NCI-H1048 (cell line): ENCODE measurements around the gene MIPOL1.
"Not testable (repeated sequence)": the region's sequence is repeated elsewhere in the genome, so short reads cannot be mapped to it uniquely, and the experiment has no call there.

Source experiments
- DNase-seq: peaks from one replicate; lab custom pipeline; 2025; lab: John Stamatoyannopoulos, UW

The MIPOL1 gene, protein sequence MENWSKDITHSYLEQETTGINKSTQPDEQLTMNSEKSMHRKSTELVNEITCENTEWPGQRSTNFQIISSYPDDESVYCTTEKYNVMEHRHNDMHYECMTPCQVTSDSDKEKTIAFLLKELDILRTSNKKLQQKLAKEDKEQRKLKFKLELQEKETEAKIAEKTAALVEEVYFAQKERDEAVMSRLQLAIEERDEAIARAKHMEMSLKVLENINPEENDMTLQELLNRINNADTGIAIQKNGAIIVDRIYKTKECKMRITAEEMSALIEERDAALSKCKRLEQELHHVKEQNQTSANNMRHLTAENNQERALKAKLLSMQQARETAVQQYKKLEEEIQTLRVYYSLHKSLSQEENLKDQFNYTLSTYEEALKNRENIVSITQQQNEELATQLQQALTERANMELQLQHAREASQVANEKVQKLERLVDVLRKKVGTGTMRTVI

DNA sequence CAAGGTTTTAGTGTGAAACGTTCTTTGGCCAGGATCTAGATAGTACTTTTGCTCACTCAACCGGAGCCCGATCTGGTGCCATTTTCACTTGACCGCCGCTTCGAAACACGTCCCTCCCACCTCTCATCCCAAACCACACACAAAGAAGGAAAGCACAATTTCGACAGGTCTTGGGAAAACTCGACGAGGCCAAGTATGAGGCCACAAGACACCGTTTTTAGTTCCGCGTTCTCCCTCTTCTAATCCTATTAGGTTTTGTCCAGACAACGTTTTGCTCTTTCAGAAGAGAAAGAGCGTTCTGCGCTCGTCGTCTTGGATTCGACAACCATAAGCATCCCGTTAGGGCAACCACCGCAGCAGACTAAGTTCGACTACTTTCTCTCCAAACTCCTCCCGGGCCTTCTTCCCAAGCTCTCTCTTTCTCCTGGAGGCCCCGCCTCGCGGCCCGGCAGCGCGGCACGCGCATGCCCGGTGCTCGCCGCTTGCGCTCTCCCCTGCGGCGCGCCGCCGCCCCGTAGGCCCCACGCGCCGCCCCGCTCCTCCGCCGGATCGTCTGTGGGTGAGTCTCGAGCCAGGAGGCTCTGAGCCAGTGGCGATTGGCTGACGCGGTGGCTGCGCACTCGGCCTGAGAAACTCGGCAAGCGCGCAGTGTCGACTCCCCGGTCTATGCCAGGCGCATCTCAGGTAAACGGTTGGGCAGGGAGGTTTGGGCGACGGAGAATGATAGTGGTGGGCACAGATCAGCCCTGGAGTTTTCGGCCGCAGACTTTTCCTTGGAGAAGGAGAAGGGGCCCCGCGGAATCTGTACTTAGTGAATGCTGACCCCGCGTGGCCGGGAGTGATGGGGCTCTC, at the start of gene MIPOL1:
MIPOL1 (plus strand) TSS at position 517 of the 852 bp plus-strand sequence. CDS start 49,952 bp downstream, outside the sequence.
- DNase-seq = peak; percentile 57

DNA sequence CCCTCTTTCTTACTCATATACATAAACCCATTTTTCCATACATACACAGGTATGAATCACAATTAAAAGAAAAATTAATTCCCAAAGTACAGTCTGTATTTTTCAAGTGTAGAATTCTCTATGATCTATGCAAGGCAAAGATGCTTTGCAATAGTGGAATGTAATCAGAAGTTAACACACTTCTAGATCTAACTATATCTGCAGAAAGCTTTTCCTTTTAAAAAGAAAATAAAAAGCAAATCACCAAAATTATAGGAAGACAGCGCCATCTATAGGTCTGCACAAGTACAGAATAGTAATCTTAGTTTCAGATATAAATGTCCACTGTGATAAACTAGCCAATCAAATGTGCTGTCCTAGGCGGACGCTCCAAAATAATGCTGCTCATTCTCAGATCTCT, 47.3 kb upstream of the MIPOL1 start:
- DNase-seq = peak; percentile 37

DNA sequence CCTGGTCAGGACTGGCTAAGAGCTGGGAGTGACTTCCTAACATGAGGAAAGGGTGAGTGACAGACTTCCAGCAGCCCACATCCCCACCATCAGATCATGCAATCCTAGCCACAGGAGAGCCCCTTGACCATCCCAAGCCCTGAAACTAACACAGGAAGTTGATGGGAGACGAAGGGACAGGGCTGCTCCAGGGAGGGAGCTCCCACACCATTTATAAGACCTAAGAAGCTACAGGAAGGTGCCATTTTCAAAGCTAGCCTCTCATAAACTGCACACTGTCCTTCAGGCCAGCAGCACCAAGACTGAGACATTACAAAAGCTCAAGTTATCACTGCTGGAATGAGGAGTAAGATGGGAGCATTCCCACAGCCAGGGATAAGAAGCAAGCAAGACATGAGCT, 44.7 kb upstream of the MIPOL1 start:
- no peak for DNase-seq

DNA sequence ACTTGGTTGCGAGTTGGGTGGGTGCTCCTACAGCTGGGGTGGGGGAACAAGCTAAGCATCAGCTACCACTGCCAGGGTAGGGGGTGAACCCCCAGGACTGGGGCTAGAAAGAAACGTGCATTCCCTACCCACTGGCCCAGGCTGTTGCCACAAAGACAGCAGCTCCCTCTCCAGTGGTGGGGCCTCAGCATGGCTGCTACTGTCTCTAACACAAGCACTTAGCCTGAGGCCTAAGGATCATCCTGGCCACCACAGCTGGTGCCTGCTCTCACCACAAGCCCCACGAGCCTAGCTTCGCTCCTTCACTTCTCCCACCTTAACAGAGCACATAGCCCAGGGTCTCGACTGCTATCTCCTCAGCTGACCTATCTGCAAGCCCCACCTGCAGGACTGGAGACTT, 44.3 kb upstream of the MIPOL1 start:
- DNase-seq = no peak

DNA sequence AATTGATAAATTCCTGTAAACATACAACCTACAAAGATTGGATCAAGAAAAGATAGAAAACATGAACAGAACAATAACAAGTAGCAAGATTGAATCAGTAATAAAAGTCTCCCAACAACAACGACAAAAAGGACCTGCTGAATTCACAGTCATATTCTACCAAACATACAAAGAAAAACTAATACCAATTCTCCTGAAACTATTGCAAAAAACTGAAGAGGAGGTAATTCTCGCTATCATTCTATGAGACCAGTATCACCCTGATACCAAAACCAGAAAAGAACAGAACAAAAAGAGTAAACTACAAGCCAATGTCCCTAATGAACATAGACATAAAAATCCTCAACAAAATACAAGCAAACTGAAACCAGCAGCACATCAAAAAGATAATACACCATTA, 39.8 kb upstream of the MIPOL1 start:
- no peak for DNase-seq

DNA sequence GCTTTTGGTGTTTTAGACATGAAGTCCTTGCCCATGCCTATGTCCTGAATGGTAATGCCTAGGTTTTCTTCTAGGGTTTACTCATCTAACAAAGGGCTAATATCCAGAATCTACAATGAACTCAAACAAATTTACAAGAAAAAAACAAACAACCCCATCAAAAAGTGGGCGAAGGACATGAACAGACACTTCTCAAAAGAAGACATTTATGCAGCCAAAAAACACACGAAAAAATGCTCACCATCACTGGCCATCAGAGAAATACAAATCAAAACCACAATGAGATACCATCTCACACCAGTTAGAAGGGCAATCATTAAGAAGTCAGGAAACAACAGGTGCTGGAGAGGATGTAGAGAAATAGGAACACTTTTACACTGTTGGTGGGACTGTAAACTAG, 35.4 kb upstream of the MIPOL1 start:
- not testable (repeated sequence) for DNase-seq

DNA sequence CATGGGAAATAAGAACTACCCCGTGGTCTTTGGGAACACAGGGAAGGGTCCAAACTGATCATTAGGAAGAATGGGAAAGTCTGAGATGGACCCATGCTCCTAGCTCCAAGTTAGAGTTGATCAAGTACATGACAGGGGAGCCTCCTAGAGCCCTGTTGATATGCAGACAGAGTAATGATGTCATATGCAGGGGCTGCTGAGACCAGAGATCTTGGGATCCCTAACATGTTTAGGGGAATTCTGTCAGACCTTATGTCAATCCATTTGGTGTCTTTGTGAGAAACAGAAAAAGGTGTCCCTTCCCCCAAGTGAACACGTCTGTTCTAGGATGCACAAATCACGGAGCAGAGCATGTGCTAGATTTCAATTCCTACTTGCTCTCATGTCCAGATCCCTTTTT, 31.9 kb upstream of the MIPOL1 start:
- DNase-seq = no peak

DNA sequence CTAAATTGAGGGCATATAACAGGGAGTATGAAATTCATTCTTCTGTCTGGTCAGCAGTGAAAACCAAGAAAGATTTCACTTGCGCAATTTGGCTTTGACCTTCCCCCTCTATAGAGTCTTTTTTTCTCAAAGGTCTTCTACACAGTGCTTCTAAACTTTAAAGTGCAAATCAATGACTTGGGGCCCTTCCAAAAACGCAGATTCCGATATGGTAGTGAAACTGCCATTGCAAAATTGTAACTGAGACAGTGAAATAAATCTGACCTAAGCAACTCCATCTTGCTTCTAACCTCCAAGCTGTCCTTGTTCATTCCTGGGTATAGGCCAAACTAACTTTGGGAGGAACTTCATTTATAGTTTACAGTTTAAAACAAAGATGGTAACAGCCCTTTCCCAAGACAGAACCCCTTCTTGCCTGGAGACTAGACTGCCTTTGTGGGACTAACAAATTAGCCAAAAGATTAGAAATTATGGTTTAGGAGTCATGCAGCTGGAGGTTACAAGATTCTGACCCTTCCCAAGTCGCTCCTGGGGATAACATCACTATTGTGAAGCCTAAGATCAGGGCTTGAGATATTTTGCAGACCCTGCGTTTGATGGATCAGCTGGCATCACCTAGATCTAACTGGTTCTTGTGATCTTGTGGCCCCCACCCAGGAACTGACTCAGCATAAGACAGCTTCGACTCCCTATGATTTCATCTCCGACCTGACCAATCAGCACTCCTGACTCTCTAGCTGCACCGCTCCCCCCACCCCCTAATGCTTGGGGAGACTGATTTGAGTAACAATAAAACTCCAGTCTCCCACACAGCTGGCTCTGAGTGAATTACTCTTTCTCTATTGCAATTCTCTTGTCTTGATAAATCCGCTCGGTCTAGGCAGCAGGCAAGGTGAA, 30.3 kb upstream of the MIPOL1 start:
- DNase-seq = no peak

DNA sequence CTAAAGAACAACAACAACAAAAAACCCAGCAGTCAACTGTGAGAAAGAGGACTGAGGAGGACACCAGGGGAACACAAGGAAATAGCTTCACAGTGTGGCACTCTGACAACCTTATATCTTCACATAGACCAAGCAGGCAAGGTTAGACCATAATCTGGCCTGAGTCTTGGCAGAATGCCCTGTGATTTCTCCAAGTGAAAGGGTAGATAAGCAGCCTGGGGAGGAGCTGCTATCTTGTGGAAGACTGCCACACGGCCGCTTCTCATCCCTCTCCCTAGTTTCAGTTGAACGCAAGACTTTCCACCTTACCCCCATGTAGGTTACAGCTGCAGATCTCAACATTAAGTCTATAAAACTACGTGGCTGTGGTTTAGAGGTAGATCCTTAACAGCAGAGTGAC, 29.0 kb upstream of the MIPOL1 start:
- no peak for DNase-seq

DNA sequence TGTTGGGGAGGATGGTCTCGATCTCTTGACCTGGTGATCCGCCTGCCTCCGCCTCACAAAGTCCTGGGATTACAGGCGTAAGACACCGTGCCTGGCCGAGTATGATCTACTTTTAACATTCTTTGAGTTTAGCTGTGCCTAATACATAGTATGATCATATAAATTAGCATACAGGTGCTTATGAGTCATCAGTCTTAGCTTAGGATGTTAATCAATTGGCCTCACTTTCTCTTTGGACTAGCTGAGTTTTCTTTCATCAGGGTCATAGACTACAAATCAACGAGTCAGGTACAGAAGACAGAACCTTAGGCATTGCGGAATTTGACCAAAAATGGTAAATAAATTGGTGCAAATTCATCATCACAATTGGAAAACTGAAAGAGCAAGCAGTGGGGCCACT, 27.5 kb upstream of the MIPOL1 start:
- no peak for DNase-seq

DNA sequence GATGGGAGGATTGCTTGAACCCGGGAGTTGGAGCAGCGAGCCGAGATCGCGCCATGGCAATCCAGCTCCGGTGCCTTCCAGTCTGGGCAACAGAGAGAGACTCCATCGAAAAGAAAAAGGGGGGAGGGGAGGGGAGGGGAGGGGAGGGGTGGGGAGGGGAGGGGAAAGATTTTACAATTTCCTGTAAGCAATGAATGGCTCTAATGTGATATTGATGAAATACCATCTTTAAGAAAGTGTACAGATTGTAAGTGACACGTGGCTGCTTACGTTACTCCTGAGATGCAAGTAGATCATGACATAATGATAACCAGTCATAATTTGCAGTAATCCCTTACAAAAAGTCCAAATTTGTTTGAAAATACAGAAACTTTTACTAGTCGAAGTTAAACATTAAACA, 26.7 kb upstream of the MIPOL1 start:
- DNase-seq = no peak

DNA sequence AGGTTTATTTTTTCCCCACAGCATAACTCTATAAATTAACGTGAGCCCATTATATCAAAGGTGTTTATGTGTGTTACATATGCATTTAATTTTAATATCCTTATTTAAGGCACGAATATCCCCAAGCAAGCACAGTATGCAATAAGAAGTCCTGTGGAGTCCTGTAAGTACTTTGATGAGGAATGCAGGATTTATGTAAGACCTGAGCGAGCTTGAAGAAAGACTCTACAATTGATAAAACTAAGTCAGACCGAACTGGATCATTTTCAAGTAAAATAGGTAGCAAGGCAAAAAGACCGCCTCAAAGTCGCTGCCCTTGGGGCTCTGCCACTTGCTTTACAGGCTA, 26.1 kb upstream of the MIPOL1 start:
- DNase-seq = no peak

DNA sequence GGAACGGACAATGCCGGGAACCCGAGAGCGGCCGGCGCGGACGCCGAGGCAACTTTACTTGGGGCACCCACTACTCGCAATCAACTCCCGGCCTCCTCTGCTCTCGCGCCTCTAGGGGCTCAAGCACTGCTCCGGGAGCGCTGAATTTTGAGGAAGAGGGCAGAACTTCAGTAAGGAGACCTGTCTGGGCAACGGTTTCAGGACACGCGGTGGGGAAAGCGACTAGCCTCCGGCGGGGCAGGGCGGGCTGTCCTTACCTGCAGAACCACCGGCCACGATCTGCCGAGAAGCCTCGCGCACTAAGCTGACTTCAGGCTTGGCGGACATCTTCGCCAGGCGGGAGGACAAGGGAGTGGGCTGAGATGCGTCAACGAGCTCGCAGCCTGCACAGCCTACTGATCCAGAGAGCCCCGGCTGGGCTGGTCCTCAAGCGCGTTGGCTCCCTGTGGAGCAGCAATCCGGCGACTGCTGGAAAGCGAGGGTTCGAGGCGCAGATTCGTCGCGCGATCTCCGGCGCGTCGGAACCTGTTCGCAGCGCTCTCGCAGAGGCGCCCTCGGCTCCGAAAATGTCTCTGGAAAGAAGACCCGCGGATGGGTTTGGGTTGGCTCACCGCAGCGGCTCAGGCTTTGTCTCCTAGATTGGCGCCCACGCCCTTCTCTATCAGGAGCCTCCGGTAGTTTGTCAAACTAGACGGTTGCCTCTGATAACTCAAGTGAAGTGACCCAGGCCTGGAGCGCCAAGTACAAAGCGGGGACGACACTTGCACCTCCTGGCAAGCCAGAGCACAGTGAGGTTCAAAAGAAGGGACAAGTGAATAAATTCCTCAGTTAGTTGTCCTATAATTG, 25.5 kb upstream of the MIPOL1 start, which contains the start of gene SLC25A21:
SLC25A21 (minus strand) TSS at position 583 of the 846 bp plus-strand sequence.
- peak; percentile 53 for DNase-seq

DNA sequence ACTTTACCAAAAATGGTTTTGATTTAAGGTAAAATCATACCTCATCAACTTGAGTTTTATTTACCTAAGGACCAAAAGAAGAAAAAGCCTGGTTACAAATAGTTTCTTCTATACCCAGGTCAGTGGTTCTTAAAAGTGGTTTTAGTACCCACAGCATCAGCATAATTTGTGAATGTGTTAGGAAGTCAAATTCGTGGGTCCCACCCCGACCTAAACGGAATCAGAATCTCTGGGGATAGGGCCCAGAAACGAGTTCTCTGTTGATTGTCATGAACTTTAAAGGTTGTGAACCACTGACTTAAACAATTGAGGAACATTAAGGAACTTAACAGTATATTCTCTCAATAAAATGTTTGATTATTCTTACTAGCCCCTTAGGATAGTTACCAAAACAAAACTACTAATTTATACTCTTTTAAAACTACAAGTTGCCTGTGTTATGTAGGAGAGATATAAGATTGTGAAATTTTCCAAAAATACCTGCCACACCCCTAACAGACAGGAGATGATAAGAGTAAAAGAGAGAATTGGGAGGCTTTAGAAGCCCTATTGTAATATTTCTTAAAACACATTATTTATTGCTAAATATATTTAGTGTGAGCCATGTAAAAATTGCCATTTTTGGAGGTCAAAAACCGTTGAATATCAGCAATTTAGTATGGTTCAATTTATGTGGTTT, 24.7 kb upstream of the MIPOL1 start:
- DNase-seq = no peak

DNA sequence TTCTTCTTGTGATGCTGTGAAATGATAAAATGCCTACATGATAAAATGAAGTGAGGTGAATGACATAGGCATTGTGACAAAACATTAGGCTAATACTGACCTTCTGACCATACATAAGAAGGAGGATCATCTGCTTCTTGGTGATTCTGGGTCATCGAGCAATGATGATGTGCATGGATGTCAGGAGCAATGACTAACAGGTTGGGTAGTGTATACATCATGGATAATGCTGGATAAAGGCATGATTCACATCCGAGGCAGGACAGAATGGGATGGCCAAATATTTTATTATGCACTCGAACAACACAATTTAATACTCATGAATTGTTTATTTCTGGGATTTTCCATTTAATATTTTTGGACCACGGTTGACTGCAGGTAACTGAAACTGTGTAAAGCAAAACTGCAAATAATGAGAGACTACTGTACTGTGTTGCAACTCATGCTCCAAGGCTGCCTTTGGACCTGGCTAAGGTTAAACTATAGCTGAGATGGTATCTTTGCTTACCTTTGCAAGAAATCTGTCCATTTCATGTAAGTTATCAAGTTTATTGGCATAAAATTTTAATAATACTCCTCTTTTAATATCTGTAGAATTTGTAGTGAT, 17.7 kb upstream of the MIPOL1 start:
- no peak for DNase-seq

DNA sequence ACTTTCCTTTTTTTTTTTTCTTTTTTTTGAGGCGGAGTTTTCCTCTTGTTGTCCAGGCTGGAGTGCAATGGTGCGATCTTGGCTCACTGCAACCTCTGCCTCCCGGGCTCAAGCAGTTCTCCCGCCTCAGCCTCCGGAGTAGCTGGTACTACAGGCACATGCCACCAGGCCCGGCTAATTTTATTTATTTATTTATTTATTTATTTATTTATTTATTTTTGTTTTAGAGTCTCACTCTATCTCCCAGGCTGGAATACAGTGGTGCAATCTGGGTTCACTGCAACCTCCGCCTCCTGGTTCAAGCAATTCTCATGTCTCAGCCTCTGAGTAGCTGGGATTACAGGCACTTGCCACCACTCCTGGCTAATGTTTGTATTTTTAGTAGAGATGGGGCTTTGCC, 16.9 kb upstream of the MIPOL1 start:
- DNase-seq = not testable (repeated sequence)

DNA sequence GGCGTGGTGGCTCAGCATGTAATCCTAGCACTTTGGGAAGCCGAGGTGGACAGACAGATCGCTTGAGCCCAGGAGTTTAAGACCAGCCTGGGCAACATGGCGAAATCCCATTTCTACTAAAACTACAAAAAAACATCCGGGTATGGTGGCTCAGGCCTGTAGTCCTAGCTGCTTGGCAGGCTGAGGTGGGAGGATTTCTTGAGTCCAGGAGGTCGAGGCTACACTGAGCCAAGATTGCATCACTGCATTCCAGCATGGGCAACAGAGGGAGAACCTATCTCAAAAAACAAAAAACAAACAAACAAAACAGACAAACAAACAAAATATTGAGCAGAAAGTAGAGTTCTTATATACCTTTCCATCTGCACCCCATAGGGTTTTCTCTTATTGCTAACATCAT, 16.3 kb upstream of the MIPOL1 start:
- no peak for DNase-seq

DNA sequence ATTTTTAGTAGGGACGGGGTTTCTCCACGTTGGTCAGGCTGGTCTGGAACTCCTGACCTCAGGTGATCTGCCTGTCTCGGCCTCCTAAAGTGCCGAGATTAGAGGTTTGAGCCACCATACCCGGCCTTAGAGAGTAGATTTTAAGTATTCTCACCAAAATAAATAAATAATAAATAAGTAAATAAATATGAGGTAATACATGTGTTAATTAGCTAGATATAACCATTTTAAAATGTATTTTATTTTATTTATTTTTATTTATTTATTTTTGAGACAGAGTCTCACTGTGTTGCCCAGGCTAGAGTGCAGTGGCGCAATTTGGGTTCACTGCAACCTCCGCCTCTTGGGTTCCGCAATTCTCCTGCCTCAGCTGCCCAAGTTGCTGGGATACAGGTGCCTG, 13.2 kb upstream of the MIPOL1 start:
- not testable (repeated sequence) for DNase-seq

DNA sequence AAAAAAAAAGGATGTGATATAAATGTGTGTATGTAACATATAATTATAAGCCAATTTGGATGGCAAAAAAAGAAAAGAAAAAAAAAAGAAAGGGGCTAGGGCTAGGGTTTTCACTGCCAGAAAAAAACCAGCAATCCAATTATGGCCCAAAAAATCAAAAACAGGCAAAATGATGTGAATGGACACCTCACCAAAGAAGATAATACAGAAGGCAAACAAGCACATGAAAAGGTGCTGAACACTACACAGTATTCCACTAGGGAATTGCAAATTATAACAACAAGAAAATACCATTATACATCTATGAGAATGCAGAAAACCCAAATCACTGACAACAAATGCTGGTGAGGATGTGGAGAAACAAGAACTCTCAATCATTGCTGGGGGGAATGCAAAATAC, 12.1 kb upstream of the MIPOL1 start:
- DNase-seq = no peak

DNA sequence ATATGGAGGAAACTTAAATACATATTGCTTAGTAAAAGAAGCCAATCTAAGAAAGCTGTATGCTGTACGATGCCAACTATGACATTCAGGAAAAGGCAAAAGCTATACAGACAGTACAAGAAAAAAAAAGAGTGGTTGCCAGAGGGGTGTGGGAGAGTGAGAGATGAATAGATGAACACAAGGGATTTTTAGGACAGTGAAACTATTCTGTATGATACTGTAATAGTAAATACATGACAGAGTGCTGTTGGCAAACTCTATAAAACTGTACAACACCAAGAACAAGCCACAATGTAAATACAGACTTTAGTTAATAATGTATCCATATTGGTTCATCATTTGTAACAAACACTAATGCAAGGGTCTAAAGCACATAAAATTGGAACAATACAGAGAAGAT, 10.9 kb upstream of the MIPOL1 start:
- no peak for DNase-seq
